Osteoblast (primary cell): ENCODE results near the gene PGLYRP1. TPM values are rescaled to one million over a fixed set of nuclear protein-coding genes. Genes with fewer than 3 reads are reported as not detected.

Experiments used
- DNase-seq: peaks from one replicate; pipeline ENCODE4 v3.0.0; 2011; ENCODE audit warnings: low spot score, mixed read lengths; ENCODE audit not compliant: insufficient read length; ENCODE audit errors: missing footprints
- H2AFZ ChIP-seq: 2 replicates; pipeline ENCODE4 v1.6.0; 2011; ENCODE audit warnings: mild to moderate bottlenecking, low read length
- H3K27ac ChIP-seq: 2 replicates; pipeline ENCODE4 v1.5.1; 2011; ENCODE audit warnings: mild to moderate bottlenecking, low read depth, low read length, moderate library complexity
- H3K27me3 ChIP-seq: 2 replicates; pipeline ENCODE4 v1.6.0; 2012; ENCODE audit warnings: mild to moderate bottlenecking, control low read depth, inconsistent platforms, low read length, moderate library complexity; ENCODE audit not compliant: insufficient read depth
- H3K36me3 ChIP-seq: 2 replicates; pipeline ENCODE4 v1.5.1; 2011; ENCODE audit warnings: mild to moderate bottlenecking, low read length, control low read depth, moderate library complexity; ENCODE audit not compliant: insufficient read depth
- H3K4me1 ChIP-seq: 2 replicates; pipeline ENCODE4 v1.5.1; 2011; ENCODE audit warnings: mild to moderate bottlenecking, low read length, control low read depth, moderate library complexity; ENCODE audit not compliant: insufficient read depth
- H3K4me2 ChIP-seq: 2 replicates; pipeline ENCODE4 v1.6.0; 2011; ENCODE audit warnings: mild to moderate bottlenecking, low read length; ENCODE audit not compliant: insufficient read depth
- H3K4me3 ChIP-seq: fragments of 200-600 bp; sonication (generic); 3 replicates; pipeline ENCODE4 v1.5.1; 2012; ENCODE audit warnings: mild to moderate bottlenecking, low read length, inconsistent platforms; ENCODE audit not compliant: insufficient read depth
- H3K79me2 ChIP-seq: 2 replicates; pipeline ENCODE4 v1.6.0; 2012; ENCODE audit warnings: mild to moderate bottlenecking, low read length, control low read depth, inconsistent platforms; ENCODE audit not compliant: insufficient read depth
- H3K9me3 ChIP-seq: 2 replicates; pipeline ENCODE4 v1.5.1; 2011; ENCODE audit warnings: low read depth, low read length, control low read depth
- H4K20me1 ChIP-seq: 2 replicates; pipeline ENCODE4 v1.6.0; 2012; ENCODE audit warnings: mild to moderate bottlenecking, low read length, control low read depth; ENCODE audit not compliant: insufficient read depth
- total RNA-seq: library from RNA; depleted of rRNA; stranded (reverse); fragments of >200 nt; gene quantifications from 2 replicates; pipeline ENCODE4 v1.2.3, GENCODE V29; 2012
- TF ChIP-seq, protein P1 (sequence below): IDR thresholded peaks from 2 replicates; pipeline ENCODE4 v1.5.1; 2011; ENCODE audit warnings: mild to moderate bottlenecking, low read depth, low read length, moderate library complexity; ENCODE audit errors: extremely low read depth

The PGLYRP1 gene
- total RNA-seq, 1 donor = not detected

DNA sequence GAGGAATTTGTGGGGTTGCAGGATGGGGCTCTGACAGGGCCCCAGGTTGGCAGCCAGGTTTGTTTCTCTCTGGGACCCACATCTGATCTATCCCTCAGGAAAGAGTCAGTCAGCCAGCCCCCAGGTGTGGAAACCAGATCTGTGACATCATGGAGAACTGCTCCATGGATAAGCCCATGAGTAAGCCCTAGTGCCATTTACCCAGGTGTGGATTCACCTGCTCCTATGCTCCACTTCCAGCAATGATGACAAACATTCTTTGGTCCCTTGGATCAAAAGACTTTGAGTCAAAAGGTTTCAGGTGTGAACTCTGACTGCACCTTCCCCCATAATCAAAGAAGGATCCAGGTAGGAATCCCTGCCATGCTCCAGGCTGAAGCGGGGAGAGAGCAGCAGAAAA is 44.8 kb upstream of the PGLYRP1 start:
- Histone ChIP-seq H3K4me3 (no peak overlapping the region), H3K79me2 (no peaks in the 10 kb centered on the region), H3K4me1 (peaks cover 30% of the 10 kb centered on the region), H2AFZ (no peak overlapping the region), H4K20me1 (no peaks in the 10 kb centered on the region), H3K27ac (no peak overlapping the region), H3K36me3 (no peaks in the 10 kb centered on the region), H3K9me3 (no peaks in the 10 kb centered on the region), H3K27me3 (peaks cover 33% of the 10 kb centered on the region), H3K4me2 (no peak overlapping the region)
- TF ChIP-seq, protein P1, sequence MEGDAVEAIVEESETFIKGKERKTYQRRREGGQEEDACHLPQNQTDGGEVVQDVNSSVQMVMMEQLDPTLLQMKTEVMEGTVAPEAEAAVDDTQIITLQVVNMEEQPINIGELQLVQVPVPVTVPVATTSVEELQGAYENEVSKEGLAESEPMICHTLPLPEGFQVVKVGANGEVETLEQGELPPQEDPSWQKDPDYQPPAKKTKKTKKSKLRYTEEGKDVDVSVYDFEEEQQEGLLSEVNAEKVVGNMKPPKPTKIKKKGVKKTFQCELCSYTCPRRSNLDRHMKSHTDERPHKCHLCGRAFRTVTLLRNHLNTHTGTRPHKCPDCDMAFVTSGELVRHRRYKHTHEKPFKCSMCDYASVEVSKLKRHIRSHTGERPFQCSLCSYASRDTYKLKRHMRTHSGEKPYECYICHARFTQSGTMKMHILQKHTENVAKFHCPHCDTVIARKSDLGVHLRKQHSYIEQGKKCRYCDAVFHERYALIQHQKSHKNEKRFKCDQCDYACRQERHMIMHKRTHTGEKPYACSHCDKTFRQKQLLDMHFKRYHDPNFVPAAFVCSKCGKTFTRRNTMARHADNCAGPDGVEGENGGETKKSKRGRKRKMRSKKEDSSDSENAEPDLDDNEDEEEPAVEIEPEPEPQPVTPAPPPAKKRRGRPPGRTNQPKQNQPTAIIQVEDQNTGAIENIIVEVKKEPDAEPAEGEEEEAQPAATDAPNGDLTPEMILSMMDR = no peak
- DNase-seq = no peak

DNA sequence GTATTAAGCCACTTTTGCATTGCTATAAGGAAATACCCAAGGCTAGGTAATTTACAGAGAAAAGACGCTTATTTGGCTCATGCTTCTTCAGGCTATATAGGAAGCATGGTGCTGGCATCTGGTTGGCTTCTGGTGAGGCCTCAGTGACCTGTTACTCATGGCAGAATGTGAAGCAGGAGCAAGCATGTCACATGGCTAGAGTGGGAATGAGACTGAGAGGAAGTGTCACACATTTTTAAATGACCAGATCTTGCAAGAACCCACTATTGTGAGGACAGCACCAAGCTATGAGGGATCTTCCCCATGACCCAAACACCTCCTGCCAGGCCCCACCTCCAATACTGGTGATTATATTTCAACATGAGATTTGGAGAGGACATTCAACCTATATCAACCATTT is 43.6 kb upstream of the PGLYRP1 start:
- Histone ChIP-seq H3K4me1 (peaks cover 30% of the 10 kb centered on the region), H2AFZ (no peak overlapping the region), H3K9me3 (no peaks in the 10 kb centered on the region), H3K79me2 (no peaks in the 10 kb centered on the region), H3K27me3 (peaks cover 31% of the 10 kb centered on the region), H3K4me2 (no peak overlapping the region), H4K20me1 (no peaks in the 10 kb centered on the region), H3K36me3 (no peaks in the 10 kb centered on the region), H3K4me3 (no peak overlapping the region), H3K27ac (no peak overlapping the region)
- TF ChIP-seq, protein P1 = no peak
- DNase-seq = no peak

DNA sequence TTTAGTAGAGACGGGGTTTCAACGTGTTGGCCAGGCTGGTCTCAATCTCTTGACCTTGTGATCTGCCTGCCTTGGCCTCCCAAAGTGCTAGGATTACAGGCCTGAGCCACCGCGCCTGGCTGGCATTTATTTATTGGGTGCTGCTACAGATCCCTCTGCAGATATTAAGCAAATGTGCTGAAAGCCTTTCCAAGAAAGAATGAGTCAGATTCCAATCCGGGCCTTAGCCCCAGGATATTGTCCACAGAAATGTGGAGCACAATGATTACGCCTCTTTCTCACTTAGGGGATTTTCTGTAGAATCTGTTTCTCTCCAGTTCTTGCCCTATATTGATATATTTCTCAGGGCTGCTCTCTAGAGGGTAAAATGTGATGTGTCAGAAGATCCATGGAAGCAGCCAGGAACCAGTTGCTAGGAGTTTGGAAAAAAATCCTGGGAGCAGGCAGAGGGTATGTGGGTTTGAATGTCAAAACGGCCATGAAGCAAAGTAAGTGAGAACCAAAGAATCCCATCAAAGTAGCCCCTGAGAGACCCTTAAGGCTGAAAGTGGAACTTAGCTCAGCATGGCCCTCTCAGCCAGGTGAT is 42.7 kb upstream of the PGLYRP1 start:
- peaks cover 23% of the 10 kb centered on the region for H3K27me3 ChIP-seq
- no peak overlapping the region for H3K4me3 ChIP-seq
- TF ChIP-seq, protein P1 = no peak
- no peak for DNase-seq
- peaks cover 28% of the 10 kb centered on the region for H3K4me1 ChIP-seq
- H2AFZ ChIP-seq = no peak overlapping the region
- no peak overlapping the region for H3K4me2 ChIP-seq
- H3K36me3 ChIP-seq = no peaks in the 10 kb centered on the region
- H3K79me2 ChIP-seq = no peaks in the 10 kb centered on the region
- no peaks in the 10 kb centered on the region for H3K9me3 ChIP-seq
- H3K27ac ChIP-seq = no peak overlapping the region
- no peaks in the 10 kb centered on the region for H4K20me1 ChIP-seq

DNA sequence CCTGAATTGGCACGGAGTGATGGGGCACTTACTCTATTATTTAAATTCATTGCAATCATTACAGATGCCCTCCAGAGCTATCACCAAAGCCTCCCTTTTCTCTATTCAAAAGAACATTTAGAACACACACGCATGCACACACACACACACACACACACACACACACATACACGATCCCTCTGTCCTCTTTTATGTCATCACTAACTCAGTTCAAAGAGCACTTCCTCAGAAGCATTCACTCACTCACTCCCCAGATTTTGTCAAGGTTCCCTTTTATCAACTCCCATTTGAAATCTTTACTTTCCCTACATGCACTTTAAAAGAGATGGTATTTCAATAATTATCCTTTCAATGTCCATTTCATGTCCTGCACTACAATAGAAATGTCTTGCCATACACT is 40.3 kb upstream of the PGLYRP1 start:
- Histone ChIP-seq H3K4me3 (no peak overlapping the region), H3K9me3 (no peaks in the 10 kb centered on the region), H3K36me3 (no peaks in the 10 kb centered on the region), H3K27me3 (peaks cover 40% of the 10 kb centered on the region), H3K4me1 (peaks cover 4% of the 10 kb centered on the region), H3K27ac (no peak overlapping the region), H3K79me2 (no peaks in the 10 kb centered on the region), H4K20me1 (no peaks in the 10 kb centered on the region), H2AFZ (no peak overlapping the region), H3K4me2 (no peak overlapping the region)
- DNase-seq = no peak
- TF ChIP-seq, protein P1 = no peak
